Glomerular visceral epithelial cell (primary cell): ENCODE results near the gene PEX26.
A peak's percentile ranks its signal among the peaks of the same experiment; 100 is the strongest.
"Not testable (repeated sequence)": the region's sequence is repeated elsewhere in the genome, so short reads cannot be mapped to it uniquely, and the experiment has no call there.

Source experiments
- DNase-seq: peaks from one replicate; pipeline ENCODE4 v3.0.0-alpha.2; 2016; ENCODE audit errors: extremely low spot score

Gene PEX26

GRCh38 chr22:18077639-18078328 lies at the start of gene PEX26:
TSS of gene PEX26 (plus strand) at chr22:18077990. CDS start at chr22:18078377, 387 bp downstream.
- DNase-seq, result peak; percentile 92

- DNase-seq, result no peak
These were observed 48.8 kb upstream of the PEX26 start for GRCh38 chr22:18028817-18029527.

GRCh38 chr22:18029686-18030267 lies 48.0 kb upstream of the PEX26 start:
- DNase-seq, result no peak

- peak; percentile 96 for DNase-seq
These were observed 45.9 kb upstream of the PEX26 start for GRCh38 chr22:18031695-18032454.

GRCh38 chr22:18032455-18033101 lies 45.2 kb upstream of the PEX26 start:
- DNase-seq, result peak; percentile 94

GRCh38 chr22:18033204-18033998 lies 44.4 kb upstream of the PEX26 start:
- no peak for DNase-seq

GRCh38 chr22:18034076-18034475 lies 43.7 kb upstream of the PEX26 start:
- DNase-seq, result no peak

- DNase-seq, result peak; percentile 80
These were observed 42.0 kb upstream of the PEX26 start for GRCh38 chr22:18035751-18036150.

- DNase-seq, result not testable (repeated sequence)
These were observed 36.9 kb upstream of the PEX26 start for GRCh38 chr22:18040898-18041297.

- no peak for DNase-seq
These were observed 35.1 kb upstream of the PEX26 start for GRCh38 chr22:18042685-18043084.

- DNase-seq, result no peak
These were observed 33.1 kb upstream of the PEX26 start for GRCh38 chr22:18044548-18045271.

- DNase-seq, result no peak
These were observed 32.0 kb upstream of the PEX26 start for GRCh38 chr22:18045794-18046193.

GRCh38 chr22:18048041-18048440 lies 29.7 kb upstream of the PEX26 start:
- no peak for DNase-seq

- DNase-seq, result no peak
These were observed 29.3 kb upstream of the PEX26 start for GRCh38 chr22:18048441-18048898.

GRCh38 chr22:18050065-18050464 lies 27.7 kb upstream of the PEX26 start:
- no peak for DNase-seq

- not testable (repeated sequence) for DNase-seq
These were observed 26.7 kb upstream of the PEX26 start for GRCh38 chr22:18051113-18051512.

GRCh38 chr22:18053216-18053946 lies 24.4 kb upstream of the PEX26 start:
- DNase-seq, result not testable (repeated sequence)

- no peak for DNase-seq
These were observed 22.1 kb upstream of the PEX26 start for GRCh38 chr22:18055619-18056160.

GRCh38 chr22:18056161-18056666 lies 21.6 kb upstream of the PEX26 start:
- DNase-seq, result peak; percentile 46
